ENCODE measurements around the gene GPR152. TPM values are rescaled to one million over a fixed set of nuclear protein-coding genes. Genes with fewer than 3 reads are reported as not detected.
"Not testable (repeated sequence)": the region's sequence is repeated elsewhere in the genome, so short reads cannot be mapped to it uniquely, and the experiment has no call there.

GPR152 gene
- total and polyA plus RNA-seq, 7 experiments from 2014 or later, result 1.4 to 1.5 TPM; not detected in 5

DNA sequence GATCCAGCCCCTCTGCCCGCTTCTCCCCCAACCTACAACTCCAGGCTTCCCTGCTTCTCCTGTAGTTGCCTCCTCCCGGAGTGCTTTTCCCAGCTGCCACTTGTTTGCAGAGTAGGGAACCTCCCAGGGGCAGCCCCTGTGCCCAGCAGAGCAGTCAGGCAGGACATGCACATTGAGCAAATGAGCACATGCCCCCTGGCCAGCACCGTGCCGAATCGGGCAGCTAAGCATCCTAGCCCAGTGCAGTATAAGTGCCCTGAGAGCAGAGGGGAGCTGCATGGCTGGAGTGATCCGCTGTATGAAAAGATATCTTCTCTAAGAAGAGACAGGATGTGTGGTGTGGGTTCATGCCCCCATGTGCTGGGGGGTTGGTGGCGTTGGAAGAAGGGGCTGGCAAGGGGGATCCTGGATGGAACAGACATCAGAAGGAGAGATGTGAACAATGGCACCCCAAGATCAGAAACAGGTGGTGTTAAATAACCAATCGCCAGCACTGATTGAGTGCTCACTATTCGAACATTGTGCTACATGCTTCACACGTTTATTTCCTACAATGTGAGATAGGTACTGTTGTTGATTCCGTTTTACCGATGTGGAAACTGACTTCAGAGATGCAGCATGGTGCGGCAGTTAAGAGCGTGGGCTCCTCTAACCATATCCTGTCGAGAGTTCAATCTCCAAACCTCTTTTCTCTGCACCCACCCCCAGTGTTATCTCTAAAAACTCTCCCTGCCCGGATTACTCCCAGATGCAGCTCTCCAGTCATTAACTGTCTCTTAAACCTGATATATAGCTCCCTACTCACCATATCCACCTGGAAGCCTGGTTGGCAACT is 31.5 kb upstream of the GPR152 start:
- ChIA-PET POLR2A (interaction anchor here (0.6 to 5.9 kb wide), 32 partner anchors 9 to 1216 kb away, joined by 3 to 122 read pairs (median 6); partner anchors contain the start of genes CDK2AP2, PITPNM1, POLD4 and PPP1CA), CTCF (interaction anchor here (0.5 to 3.7 kb wide), 9 partner anchors 14 to 547 kb away, joined by 3 to 11 read pairs (median 3); partner anchors contain the start of genes PITPNM1 and PTPRCAP)
- H3K4me1 Mint-ChIP-seq, result peaks cover 43 to 60% (median 53%) of the 10 kb centered on the region in 7 donors
- H3K4me1 ChIP-seq (ENCODE audit: control insufficient read depth in 2 of 2, insufficient read depth in 2 of 2, low read length in 2 of 2), result peaks cover 42 to 44% of the 10 kb centered on the region in 2 donors
- peak overlapping the region; percentile 90 to 100 (median 96) for H3K4me3 Mint-ChIP-seq
- peak overlapping the region; percentile 80 for H3K4me3 ChIP-seq (ENCODE audit: low read length)
- no peaks in the 10 kb centered on the region for H3K27me3 ChIP-seq (ENCODE audit: control insufficient read depth in 2 of 2, insufficient read depth in 2 of 2, low read length in 2 of 2)
- peak overlapping the region; percentile 95 to 100 (median 99) for H3K27ac Mint-ChIP-seq
- no peaks in the 10 kb centered on the region for H3K9me3 Mint-ChIP-seq
- DNase-seq, result peak in 8 of 9 donors; percentile 55 to 89 (median 84)
- ATAC-seq, result peak; percentile 52
- no peaks in the 10 kb centered on the region for H3K9me3 ChIP-seq (ENCODE audit: control insufficient read depth in 2 of 3, low read length in 3 of 3)
- H3K36me3 ChIP-seq (ENCODE audit: control insufficient read depth in 2 of 3, insufficient read depth in 3 of 3, low read length in 3 of 3), result peaks cover 5 to 25% (median 8%) of the 10 kb centered on the region in 3 experiments
- peaks cover 0 to 5% (median 0%) of the 10 kb centered on the region in 5 donors for H3K27me3 Mint-ChIP-seq
- H3K36me3 Mint-ChIP-seq, result peaks cover 5 to 43% (median 9%) of the 10 kb centered on the region in 5 donors
- H3K27ac ChIP-seq (ENCODE audit: low read depth, low read length), result peak overlapping the region; percentile 80
- intact Hi-C loops (cut with micrococcal nuclease), result loop anchor here (1.0 to 10.0 kb wide), 17 partner anchors 15 to 1199 kb away; partner anchors contain the start of genes POLD4 (in 2 of the 2), PTPRCAP (in 2 of the 2), RPS6KB2 (in 2 of the 2) and KDM2A (in 1 of the 2)

DNA sequence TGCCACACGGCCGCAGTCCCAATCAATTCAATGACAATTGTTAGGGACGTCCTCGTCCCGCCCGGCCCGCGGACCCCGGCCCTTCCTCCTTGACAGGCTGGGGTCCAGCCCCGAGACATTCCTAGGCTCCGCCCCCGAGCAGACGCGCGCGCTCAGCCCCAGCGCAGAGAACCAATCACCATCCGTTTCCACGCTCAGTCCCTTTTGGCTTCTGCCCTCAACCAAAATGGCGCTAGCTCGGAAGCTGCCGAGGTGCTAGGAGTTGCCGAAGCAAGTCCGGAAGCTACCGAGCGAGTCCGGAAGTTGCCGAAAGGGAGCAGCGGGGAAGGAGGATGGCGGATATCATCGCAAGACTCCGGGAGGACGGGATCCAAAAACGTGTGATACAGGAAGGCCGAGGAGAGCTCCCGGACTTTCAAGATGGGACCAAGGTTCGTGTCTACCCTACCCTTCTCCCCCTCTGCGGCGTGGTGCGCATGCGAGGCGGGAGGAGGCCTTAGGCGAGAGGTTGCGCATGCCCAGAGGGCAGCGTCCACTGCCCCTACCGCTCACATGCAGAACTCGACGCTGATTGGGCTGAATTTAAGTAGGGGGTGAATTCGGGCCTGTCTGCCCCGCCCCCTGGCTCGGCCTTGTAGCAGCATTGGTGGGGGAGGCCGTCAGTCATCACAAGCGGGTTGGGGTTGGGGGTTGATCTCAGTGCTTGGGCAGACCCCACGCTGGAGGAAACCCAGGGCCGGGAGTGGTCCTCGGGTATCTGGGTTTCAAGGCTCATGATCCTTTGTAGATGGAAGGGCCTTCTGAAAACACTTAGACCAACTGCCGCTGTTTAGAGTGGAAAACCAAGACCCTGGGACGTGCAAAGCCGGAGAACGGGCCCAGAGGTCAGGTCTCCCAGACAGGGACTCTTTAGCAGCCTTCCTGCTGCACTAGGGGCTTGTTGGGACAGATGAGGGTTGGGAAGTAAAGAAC is 30.6 kb upstream of the GPR152 start, which contains the start of gene AIP:
TSS of gene AIP (plus strand) at position 200 of the 972 bp plus-strand sequence. CDS start at position 333, 133 bp downstream.
- ChIA-PET POLR2A (interaction anchor here (0.5 to 5.9 kb wide), 39 partner anchors 8 to 641 kb away, joined by 3 to 122 read pairs (median 4); partner anchors contain the start of genes CDK2AP2, PITPNM1, POLD4 and PPP1CA), CTCF (interaction anchor here (0.8 to 3.7 kb wide), 10 partner anchors 15 to 131 kb away, joined by 3 to 11 read pairs (median 4); partner anchors contain the start of genes PITPNM1, POLD4 and PTPRCAP)
- intact Hi-C loops (cut with micrococcal nuclease), result loop anchor here (1.0 to 10.0 kb wide), 13 partner anchors 14 to 1198 kb away; partner anchors contain the start of genes PTPRCAP (in 2 of the 2), RPS6KB2 (in 2 of the 2), TMEM134 (in 2 of the 2) and KDM2A (in 1 of the 2)
- Mint-ChIP-seq H3K4me1 (peaks cover 40 to 57% (median 51%) of the 10 kb centered on the region in 7 donors), H3K27ac (peak within 1 kb of the TSS; percentile 95 to 100 (median 99)), H3K36me3 (peaks cover 5 to 36% (median 8%) of the 10 kb centered on the region in 5 donors), H3K4me3 (peak within 1 kb of the TSS; percentile 90 to 100 (median 96)), H3K9me3 (no peaks in the 10 kb centered on the region), H3K27me3 (peaks cover 0 to 5% (median 0%) of the 10 kb centered on the region in 5 donors)
- ATAC-seq (peak; percentile 89), DNase-seq (peak; percentile 88 to 99 (median 98))
- peak within 1 kb of the TSS; percentile 80 for H3K4me3 ChIP-seq (ENCODE audit: low read length)
- H3K27ac ChIP-seq (ENCODE audit: low read depth, low read length), result peak within 1 kb of the TSS; percentile 80
- H3K27me3 ChIP-seq (ENCODE audit: control insufficient read depth in 2 of 2, insufficient read depth in 2 of 2, low read length in 2 of 2), result no peaks in the 10 kb centered on the region
- peaks cover 40 to 42% of the 10 kb centered on the region in 2 donors for H3K4me1 ChIP-seq (ENCODE audit: control insufficient read depth in 2 of 2, insufficient read depth in 2 of 2, low read length in 2 of 2)
- H3K36me3 ChIP-seq (ENCODE audit: control insufficient read depth in 2 of 3, insufficient read depth in 3 of 3, low read length in 3 of 3), result peaks cover 5 to 16% (median 7%) of the 10 kb centered on the region in 3 experiments
- H3K9me3 ChIP-seq (ENCODE audit: control insufficient read depth in 2 of 3, low read length in 3 of 3), result no peaks in the 10 kb centered on the region

DNA sequence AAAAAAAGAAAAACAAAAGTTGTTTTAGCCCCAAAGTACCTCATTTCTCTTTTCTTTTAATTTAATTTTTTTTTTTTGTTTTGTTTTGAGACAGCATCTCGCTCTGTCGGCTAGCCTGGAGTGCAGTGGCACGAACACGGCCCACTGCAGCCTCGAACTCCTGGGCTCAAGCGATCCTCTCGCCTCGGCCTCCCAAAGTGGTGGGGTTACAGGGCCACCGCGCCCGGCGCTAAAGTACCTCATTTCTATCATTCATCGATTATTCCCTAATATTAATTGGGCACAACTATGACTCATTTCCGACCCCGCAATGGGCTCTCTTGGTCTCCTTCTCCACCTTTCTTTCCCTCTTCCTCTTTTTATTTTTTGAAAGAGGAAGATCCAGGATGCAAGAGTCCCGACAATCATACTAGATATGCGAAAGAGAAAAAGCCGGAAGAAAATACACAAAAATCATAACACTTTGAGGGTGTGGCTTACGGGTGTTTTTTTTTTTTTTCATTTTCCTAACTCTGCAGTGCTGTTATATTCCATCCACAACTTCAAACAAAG is 29.8 kb upstream of the GPR152 start:
- ChIA-PET POLR2A (interaction anchor here (0.5 to 5.9 kb wide), 39 partner anchors 9 to 640 kb away, joined by 3 to 122 read pairs (median 4); partner anchors contain the start of genes CDK2AP2, PITPNM1, POLD4 and PPP1CA), CTCF (interaction anchor here (0.6 to 3.7 kb wide), 9 partner anchors 14 to 1844 kb away, joined by 3 to 11 read pairs (median 3); partner anchors contain the start of genes POLD4, PPP1CA and PTPRCAP)
- Histone ChIP-seq H3K9me3 (ENCODE audit: control insufficient read depth in 2 of 3, low read length in 3 of 3) (no peaks in the 10 kb centered on the region), H3K4me3 (ENCODE audit: low read length) (peak overlapping the region; percentile 80), H3K27ac (ENCODE audit: low read depth, low read length) (peak overlapping the region; percentile 80), H3K4me1 (ENCODE audit: control insufficient read depth in 2 of 2, insufficient read depth in 2 of 2, low read length in 2 of 2) (peaks cover 37 to 40% of the 10 kb centered on the region in 2 donors), H3K27me3 (ENCODE audit: control insufficient read depth in 2 of 2, insufficient read depth in 2 of 2, low read length in 2 of 2) (no peaks in the 10 kb centered on the region), H3K36me3 (ENCODE audit: control insufficient read depth in 2 of 3, insufficient read depth in 3 of 3, low read length in 3 of 3) (peaks cover 0 to 8% (median 4%) of the 10 kb centered on the region in 3 experiments)
- Mint-ChIP-seq H3K36me3 (peaks cover 0 to 29% (median under 1%) of the 10 kb centered on the region in 5 donors), H3K27ac (peak overlapping the region; percentile 95 to 100 (median 99)), H3K4me1 (peaks cover 34 to 49% (median 43%) of the 10 kb centered on the region in 7 donors), H3K9me3 (no peaks in the 10 kb centered on the region), H3K4me3 (peak overlapping the region; percentile 90 to 100 (median 96)), H3K27me3 (peaks cover 0 to 5% (median 0%) of the 10 kb centered on the region in 5 donors)
- peak; percentile 19 for ATAC-seq
- DNase-seq, result peak in 1 of 9 donors; percentile 10
- intact Hi-C loops (cut with micrococcal nuclease), result loop anchor here (1.0 to 10.0 kb wide), 7 partner anchors 13 to 1198 kb away; partner anchors contain the start of genes KDM2A (in 1 of the 2), PTPRCAP (in 1 of the 2), RBM4B (in 1 of the 2) and RPS6KB2 (in 1 of the 2)

DNA sequence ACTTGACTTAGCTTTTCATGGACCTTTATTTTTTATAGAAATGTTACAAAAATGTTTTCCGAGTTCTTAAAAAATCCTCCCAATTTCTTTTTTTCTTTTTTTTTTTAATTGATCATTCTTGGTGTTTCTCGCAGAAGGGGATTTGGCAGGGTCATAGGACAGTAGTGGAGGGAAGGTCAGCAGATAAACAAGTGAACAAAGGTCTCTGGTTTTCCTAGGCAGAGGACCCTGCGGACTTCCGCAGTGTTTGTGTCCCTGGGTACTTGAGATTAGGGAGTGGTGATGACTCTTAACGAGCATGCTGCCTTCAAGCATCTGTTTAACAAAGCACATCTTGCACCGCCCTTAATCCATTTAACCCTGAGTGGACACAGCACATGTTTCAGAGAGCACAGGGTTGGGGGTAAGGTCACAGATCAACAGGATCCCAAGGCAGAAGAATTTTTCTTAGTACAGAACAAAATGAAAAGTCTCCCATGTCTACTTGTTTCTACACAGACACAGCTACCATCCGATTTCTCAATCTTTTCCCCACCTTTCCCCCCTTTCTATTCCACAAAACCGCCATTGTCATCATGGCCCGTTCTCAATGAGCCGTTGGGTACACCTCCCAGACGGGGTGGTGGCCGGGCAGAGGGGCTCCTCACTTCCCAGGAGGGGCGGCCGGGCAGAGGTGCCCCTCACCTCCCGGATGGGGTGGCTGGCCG is 25.0 kb upstream of the GPR152 start:
- H3K36me3 ChIP-seq (ENCODE audit: control insufficient read depth in 2 of 3, insufficient read depth in 3 of 3, low read length in 3 of 3); H3K9me3 ChIP-seq (ENCODE audit: control insufficient read depth in 2 of 3, low read length in 3 of 3); H3K27me3 ChIP-seq (ENCODE audit: control insufficient read depth in 2 of 2, insufficient read depth in 2 of 2, low read length in 2 of 2); H3K4me1 ChIP-seq (ENCODE audit: control insufficient read depth in 2 of 2, insufficient read depth in 2 of 2, low read length in 2 of 2); H3K4me1 Mint-ChIP-seq; H3K27ac ChIP-seq (ENCODE audit: low read depth, low read length); H3K9me3 Mint-ChIP-seq; DNase-seq; H3K36me3 Mint-ChIP-seq; ATAC-seq; H3K4me3 ChIP-seq (ENCODE audit: low read length); intact Hi-C loops (cut with micrococcal nuclease); H3K4me3 Mint-ChIP-seq; H3K27ac Mint-ChIP-seq: not testable (repeated sequence)
- H3K27me3 Mint-ChIP-seq, result peaks cover 0 to 17% (median 0%) of the 10 kb centered on the region in 5 donors
- CTCF ChIA-PET, result interaction anchor here (1.7 kb wide), 1 partner anchor 95 kb away, joined by 5 read pairs; no protein-coding TSS in a partner anchor
- POLR2A ChIA-PET, result interaction anchor here (0.6 to 1.5 kb wide), 5 partner anchors 14 to 85 kb away, joined by 3 to 5 read pairs (median 3); no protein-coding TSS in a partner anchor

DNA sequence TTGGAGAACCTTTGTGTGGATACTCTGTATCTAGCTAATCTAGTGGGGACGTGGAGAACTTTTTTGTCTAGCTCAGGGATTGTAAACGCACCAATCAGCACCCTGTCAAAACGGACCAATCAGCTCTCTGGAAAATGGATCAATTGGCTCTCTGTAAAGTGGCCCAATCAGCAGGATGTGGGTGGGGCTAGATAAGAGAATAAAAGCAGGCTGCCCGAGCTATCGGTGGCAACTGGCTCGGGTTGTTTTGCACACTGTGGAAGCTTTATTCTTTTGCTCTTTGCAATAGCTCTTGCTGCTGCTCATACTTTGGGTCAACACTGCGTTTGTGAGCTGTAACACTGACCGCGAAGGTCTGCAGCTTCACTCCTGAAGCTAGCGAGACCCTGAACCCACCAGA is 24.2 kb upstream of the GPR152 start:
- H3K27me3 Mint-ChIP-seq, result peaks cover 0 to 17% (median 0%) of the 10 kb centered on the region in 5 donors
- intact Hi-C loops (cut with micrococcal nuclease); H3K27ac ChIP-seq (ENCODE audit: low read depth, low read length): not testable (repeated sequence)

More for the DNA sequence above, 24.2 kb upstream of the GPR152 start:
- not testable (repeated sequence) for H3K36me3 ChIP-seq (ENCODE audit: control insufficient read depth in 2 of 3, insufficient read depth in 3 of 3, low read length in 3 of 3); H3K4me1 ChIP-seq (ENCODE audit: control insufficient read depth in 2 of 2, insufficient read depth in 2 of 2, low read length in 2 of 2); H3K4me3 ChIP-seq (ENCODE audit: low read length); H3K27me3 ChIP-seq (ENCODE audit: control insufficient read depth in 2 of 2, insufficient read depth in 2 of 2, low read length in 2 of 2); H3K9me3 ChIP-seq (ENCODE audit: control insufficient read depth in 2 of 3, low read length in 3 of 3); DNase-seq; H3K27ac Mint-ChIP-seq; H3K4me3 Mint-ChIP-seq; ATAC-seq; H3K4me1 Mint-ChIP-seq; H3K9me3 Mint-ChIP-seq; H3K36me3 Mint-ChIP-seq
- CTCF ChIA-PET, result interaction anchor here (0.6 to 1.7 kb wide), 2 partner anchors 94 to 132 kb away, joined by 3 to 5 read pairs; no protein-coding TSS in a partner anchor
- POLR2A ChIA-PET, result interaction anchor here (0.6 to 1.5 kb wide), 8 partner anchors 8 to 84 kb away, joined by 3 to 5 read pairs (median 4); no protein-coding TSS in a partner anchor
